ENCODE measurements around the gene TNFSF9. TPM values are rescaled to one million over a fixed set of nuclear protein-coding genes. Genes with fewer than 3 reads are reported as not detected.
A peak's percentile ranks its signal among the peaks of the same experiment; 100 is the strongest.

The TNFSF9 gene
- total and polyA plus RNA-seq, 3 donors from 2014 or later = 3.1 to 8.4 (median 5.7) TPM

DNA sequence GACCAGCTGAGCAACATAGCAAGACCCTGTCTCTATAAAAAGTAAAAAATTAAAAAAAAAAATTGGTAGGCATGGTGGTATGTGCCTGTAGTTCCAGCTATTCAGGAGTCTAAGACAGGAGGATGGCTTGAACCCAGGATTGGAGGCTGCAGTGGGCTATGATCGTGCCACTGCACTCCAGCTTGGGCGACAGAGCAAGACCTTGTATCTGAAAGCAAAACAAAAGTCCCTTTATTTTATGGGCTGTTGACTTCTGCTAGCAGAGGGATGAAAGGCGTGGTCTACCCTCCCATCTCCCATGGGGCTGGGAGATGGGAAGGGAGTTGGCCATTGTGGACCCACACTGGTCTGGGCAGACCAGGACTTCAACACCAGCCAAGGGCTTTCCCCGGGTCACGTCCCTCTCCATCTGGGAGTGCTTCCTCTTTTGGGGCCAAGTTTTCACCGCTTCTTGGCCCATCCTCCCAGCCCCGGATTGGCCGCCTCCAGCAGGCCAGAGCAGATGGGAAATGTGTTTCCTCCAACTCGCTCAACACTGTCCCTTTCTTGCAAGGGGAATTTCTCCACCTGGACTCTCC is 2.2 kb upstream of the TNFSF9 start:
- Histone ChIP-seq H3K4me3 (no peak overlapping the region), H3K9me3 (no peaks in the 10 kb centered on the region), H3K27ac (no peak overlapping the region), H3K27me3 (no peaks in the 10 kb centered on the region), H3K4me1 (peaks cover 9% of the 10 kb centered on the region), H3K36me3 (ENCODE audit: low read depth, missing control alignments) (no peaks in the 10 kb centered on the region)
- WGBS, 2 donors = 41 to 47% methylated on average over 9 of the region's 9 CpGs
- intact Hi-C loops (cut with DNase I; ENCODE audit: low total_unique reads) = no loop called here
- no peak for TF ChIP-seq POLR2A (IDR thresholded peaks at IDR 0.05)
- TF ChIP-seq, protein P1, sequence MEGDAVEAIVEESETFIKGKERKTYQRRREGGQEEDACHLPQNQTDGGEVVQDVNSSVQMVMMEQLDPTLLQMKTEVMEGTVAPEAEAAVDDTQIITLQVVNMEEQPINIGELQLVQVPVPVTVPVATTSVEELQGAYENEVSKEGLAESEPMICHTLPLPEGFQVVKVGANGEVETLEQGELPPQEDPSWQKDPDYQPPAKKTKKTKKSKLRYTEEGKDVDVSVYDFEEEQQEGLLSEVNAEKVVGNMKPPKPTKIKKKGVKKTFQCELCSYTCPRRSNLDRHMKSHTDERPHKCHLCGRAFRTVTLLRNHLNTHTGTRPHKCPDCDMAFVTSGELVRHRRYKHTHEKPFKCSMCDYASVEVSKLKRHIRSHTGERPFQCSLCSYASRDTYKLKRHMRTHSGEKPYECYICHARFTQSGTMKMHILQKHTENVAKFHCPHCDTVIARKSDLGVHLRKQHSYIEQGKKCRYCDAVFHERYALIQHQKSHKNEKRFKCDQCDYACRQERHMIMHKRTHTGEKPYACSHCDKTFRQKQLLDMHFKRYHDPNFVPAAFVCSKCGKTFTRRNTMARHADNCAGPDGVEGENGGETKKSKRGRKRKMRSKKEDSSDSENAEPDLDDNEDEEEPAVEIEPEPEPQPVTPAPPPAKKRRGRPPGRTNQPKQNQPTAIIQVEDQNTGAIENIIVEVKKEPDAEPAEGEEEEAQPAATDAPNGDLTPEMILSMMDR (IDR thresholded peaks at IDR 0.05) = no peak
- peak; percentile 46 for DNase-seq

DNA sequence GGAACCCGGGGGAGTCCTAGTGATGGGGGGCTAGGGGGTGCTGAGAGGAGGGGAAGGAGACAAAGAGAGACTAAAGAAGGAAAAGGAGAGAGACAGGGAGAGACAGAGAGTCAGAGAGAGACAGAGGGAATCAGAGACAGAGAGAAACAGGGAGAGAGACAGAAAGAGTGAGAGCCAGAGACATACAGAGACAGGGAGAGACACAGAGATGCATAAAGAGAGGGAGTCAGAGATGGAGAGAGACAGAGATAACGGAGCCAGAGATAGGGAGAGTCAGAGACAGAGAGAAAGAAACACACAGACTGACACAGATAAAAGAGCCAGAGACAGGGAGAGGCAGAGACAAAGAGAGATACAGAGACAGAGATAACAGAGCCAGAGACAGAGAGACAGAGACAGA is 1.5 kb upstream of the TNFSF9 start:
- Histone ChIP-seq H3K27me3 (no peaks in the 10 kb centered on the region), H3K4me1 (peaks cover 9% of the 10 kb centered on the region), H3K4me3 (no peak overlapping the region), H3K9me3 (no peaks in the 10 kb centered on the region), H3K36me3 (ENCODE audit: low read depth, missing control alignments) (no peaks in the 10 kb centered on the region), H3K27ac (no peak overlapping the region)
- no peak for DNase-seq
- 60 to 63% methylated on average over 2 of the region's 2 CpGs for WGBS, 2 donors
- intact Hi-C loops (cut with DNase I; ENCODE audit: low total_unique reads) = no loop called here
- TF ChIP-seq, protein P1 (IDR thresholded peaks at IDR 0.05) = no peak
- TF ChIP-seq POLR2A (IDR thresholded peaks at IDR 0.05) = no peak

DNA sequence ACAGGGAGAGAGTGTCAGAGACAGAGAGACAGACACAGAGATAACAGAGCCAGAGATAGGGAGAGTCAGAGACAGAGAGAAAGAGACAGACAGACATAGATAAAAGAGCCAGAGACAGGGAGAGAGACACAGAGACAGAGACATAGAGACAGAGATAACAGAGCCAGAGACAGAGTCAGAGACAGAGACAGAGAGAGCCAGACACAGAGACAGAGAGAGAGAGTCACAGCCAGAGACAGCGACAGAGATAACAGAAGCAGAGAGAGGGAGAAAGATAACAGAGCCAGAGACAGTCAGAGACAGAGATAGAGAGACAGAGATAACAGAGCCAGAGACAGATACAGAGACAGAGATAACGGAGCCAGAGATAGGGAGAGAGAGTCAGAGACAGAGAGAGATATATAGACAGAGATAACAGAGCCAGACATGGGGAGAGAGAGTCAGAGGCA is 865 bp upstream of the TNFSF9 start:
- no peaks in the 10 kb centered on the region for H3K27me3 ChIP-seq
- WGBS, 2 donors = 62 to 65% methylated on average over 2 of the region's 2 CpGs
- H3K4me3 ChIP-seq = peak overlapping the region in 1 of 2 donors; percentile 60
- no peak for DNase-seq
- TF ChIP-seq, protein P1 (IDR thresholded peaks at IDR 0.05) = no peak
- TF ChIP-seq POLR2A (IDR thresholded peaks at IDR 0.05) = no peak
- H3K36me3 ChIP-seq (ENCODE audit: low read depth, missing control alignments) = no peaks in the 10 kb centered on the region
- H3K9me3 ChIP-seq = no peaks in the 10 kb centered on the region
- peak overlapping the region in 1 of 2 donors; percentile 53 for H3K27ac ChIP-seq
- intact Hi-C loops (cut with DNase I; ENCODE audit: low total_unique reads) = no loop called here
- peaks cover 9% of the 10 kb centered on the region for H3K4me1 ChIP-seq

DNA sequence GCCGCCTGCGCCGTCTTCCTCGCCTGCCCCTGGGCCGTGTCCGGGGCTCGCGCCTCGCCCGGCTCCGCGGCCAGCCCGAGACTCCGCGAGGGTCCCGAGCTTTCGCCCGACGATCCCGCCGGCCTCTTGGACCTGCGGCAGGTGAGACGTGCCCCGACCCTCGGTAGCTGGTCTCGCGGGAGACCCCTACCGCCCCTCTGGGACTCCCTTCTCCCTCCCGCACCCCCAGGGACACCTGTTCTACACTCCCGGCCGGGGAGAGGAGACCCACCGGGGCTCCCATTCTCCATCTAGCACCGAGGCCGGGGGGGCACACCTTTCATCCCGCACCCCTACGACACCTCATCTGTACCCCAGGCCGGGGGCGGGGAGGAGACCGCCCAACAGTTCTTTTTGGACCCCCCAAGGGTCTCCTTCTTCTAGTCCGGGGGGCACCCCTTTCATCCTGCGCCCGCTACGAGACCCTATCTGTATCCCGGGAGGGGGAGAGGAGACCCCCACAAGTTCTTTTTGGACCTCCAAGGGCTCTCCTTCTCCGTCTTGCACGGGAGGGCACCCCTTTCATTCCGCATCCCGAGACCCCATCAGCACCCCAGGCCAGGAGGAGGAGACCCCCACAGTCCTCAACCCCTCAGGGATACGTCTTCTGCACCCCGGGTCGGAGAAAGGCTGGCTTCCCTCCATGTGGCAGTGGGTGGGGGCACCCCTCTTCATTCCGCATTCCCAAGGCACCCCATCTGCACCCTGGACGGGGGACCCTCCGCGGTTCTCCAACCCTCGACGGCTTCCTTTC is 533 bp downstream of the TNFSF9 start:
- Histone ChIP-seq H3K4me3 (peak overlapping the region; percentile 32 to 60), H3K36me3 (ENCODE audit: low read depth, missing control alignments) (no peaks in the 10 kb centered on the region), H3K27ac (no peak overlapping the region), H3K9me3 (no peaks in the 10 kb centered on the region), H3K27me3 (no peaks in the 10 kb centered on the region), H3K4me1 (peaks cover 9% of the 10 kb centered on the region)
- no peak for TF ChIP-seq POLR2A (IDR thresholded peaks at IDR 0.05)
- TF ChIP-seq, protein P1 (IDR thresholded peaks at IDR 0.05) = no peak
- 7 to 16% methylated on average over 29 of the region's 57 CpGs for WGBS, 2 donors
- no peak for DNase-seq
- intact Hi-C loops (cut with DNase I; ENCODE audit: low total_unique reads) = no loop called here
